Neural cell (in vitro differentiated cells): ENCODE measurements around the gene GBP3. TPM values are rescaled to one million over a fixed set of nuclear protein-coding genes. Genes with fewer than 3 reads are reported as not detected.
"Not testable (repeated sequence)": the region's sequence is repeated elsewhere in the genome, so short reads cannot be mapped to it uniquely, and the experiment has no call there.

Experiments used
- H2AFZ ChIP-seq: fragments of 200-600, 300-800 bp; sonication (generic), shearing (Covaris generic); 2 replicates; pipeline ENCODE4 v1.6.0; 2014; ENCODE audit warnings: low read depth, mild to moderate bottlenecking, antibody characterized with exemption, low read length, moderate library complexity
- H3F3A ChIP-seq: fragments of 200-600 bp; shearing (Covaris generic); 2 replicates; pipeline ENCODE4 v1.6.1; 2016; ENCODE audit warnings: mild to moderate bottlenecking, moderate library complexity, mixed read lengths, antibody characterized with exemption, low read length; ENCODE audit not compliant: insufficient read depth, poor library complexity, severe bottlenecking
- H3K27ac ChIP-seq: fragments of 200-600, 300-800 bp; sonication (generic), shearing (Covaris generic); 2 replicates; pipeline ENCODE4 v1.5.1; 2014; ENCODE audit warnings: mild to moderate bottlenecking, low read length, moderate library complexity
- H3K27me3 ChIP-seq: fragments of 300-800, 200-600 bp; sonication (generic), shearing (Covaris generic); 2 replicates; pipeline ENCODE4 v1.6.0; 2014; ENCODE audit warnings: mild to moderate bottlenecking, low read depth, low read length, moderate library complexity; ENCODE audit not compliant: insufficient read depth
- H3K36me3 ChIP-seq: fragments of 300-800, 200-600 bp; sonication (generic), shearing (Covaris generic); 2 replicates; pipeline ENCODE4 v1.5.1; 2014; ENCODE audit warnings: mild to moderate bottlenecking, antibody characterized with exemption, low read length, moderate library complexity; ENCODE audit not compliant: insufficient read depth
- H3K4me2 ChIP-seq: fragments of 300-800, 200-600 bp; sonication (generic), shearing (Covaris generic); 2 replicates; pipeline ENCODE4 v1.6.0; 2014; ENCODE audit warnings: mild to moderate bottlenecking, low read length
- H3K4me3 ChIP-seq: fragments of 300-800, 200-600 bp; sonication (generic), shearing (Covaris generic); 2 replicates; pipeline ENCODE4 v1.5.1; 2014; ENCODE audit warnings: mild to moderate bottlenecking, low read length, moderate library complexity
- H3K79me2 ChIP-seq: fragments of 200-600 bp; shearing (Covaris generic); replicated peaks from 2 replicates; pipeline ENCODE4 v1.6.0; 2014; ENCODE audit warnings: mild to moderate bottlenecking, low read length, moderate library complexity; ENCODE audit not compliant: insufficient read depth
- H3K9ac ChIP-seq: fragments of 300-800, 200-600 bp; sonication (generic), shearing (Covaris generic); 2 replicates; pipeline ENCODE4 v1.6.1; 2016; ENCODE audit warnings: mild to moderate bottlenecking, low read length, mixed read lengths
- H3K9me2 ChIP-seq: fragments of 200-600 bp; shearing (Covaris generic); 2 replicates; pipeline ENCODE4 v1.6.1; 2016; ENCODE audit warnings: mild to moderate bottlenecking, low read length, mixed read lengths; ENCODE audit not compliant: insufficient read depth
- H3K9me3 ChIP-seq: fragments of 200-600, 300-800 bp; sonication (generic), shearing (Covaris generic); 2 replicates; pipeline ENCODE4 v1.6.1; 2016; ENCODE audit warnings: mild to moderate bottlenecking, mixed run types, low read length, moderate library complexity, mixed read lengths
- H4K20me1 ChIP-seq: fragments of 200-600 bp; shearing (Covaris generic); 2 replicates; pipeline ENCODE4 v1.6.1; 2016; ENCODE audit warnings: mild to moderate bottlenecking, mixed run types; ENCODE audit not compliant: insufficient read depth
- CTCF ChIP-seq: fragments of 450-650 bp; IDR thresholded peaks from 2 replicates; pipeline ENCODE4 v1.5.1; 2014; ENCODE audit warnings: antibody characterized with exemption, mild to moderate bottlenecking, moderate library complexity; ENCODE audit not compliant: poor library complexity, severe bottlenecking
- EP300 ChIP-seq: fragments of 450-650 bp; conservative IDR thresholded peaks from 2 replicates; pipeline ENCODE4 v1.6.1; 2014; ENCODE audit warnings: antibody characterized with exemption, mild to moderate bottlenecking, moderate library complexity; ENCODE audit not compliant: poor library complexity, severe bottlenecking
- EZH2 ChIP-seq: fragments of 200-600, 300-800 bp; shearing (Covaris generic), sonication (generic); IDR thresholded peaks from 2 replicates; pipeline ENCODE4 v1.6.1; 2014; ENCODE audit warnings: antibody characterized with exemption, low read length, borderline replicate concordance, mild to moderate bottlenecking; ENCODE audit not compliant: insufficient read depth, poor library complexity, severe bottlenecking
- MXI1 ChIP-seq: fragments of 450-650 bp; conservative IDR thresholded peaks from 2 replicates; pipeline ENCODE4 v1.6.1; 2014; ENCODE audit warnings: antibody characterized with exemption, mild to moderate bottlenecking; ENCODE audit not compliant: poor library complexity, severe bottlenecking
- POLR2AphosphoS5 ChIP-seq: IDR thresholded peaks from 2 replicates; pipeline ENCODE4 v1.6.1; 2012
- RAD21 ChIP-seq: fragments of 450-650 bp; conservative IDR thresholded peaks from 2 replicates; pipeline ENCODE4 v1.6.1; 2014; ENCODE audit warnings: antibody characterized with exemption, mild to moderate bottlenecking, moderate library complexity
- SMC3 ChIP-seq: fragments of 450-650 bp; conservative IDR thresholded peaks from 2 replicates; pipeline ENCODE4 v1.6.1; 2014; ENCODE audit warnings: antibody characterized with exemption, mild to moderate bottlenecking, moderate library complexity; ENCODE audit not compliant: poor library complexity
- TAF1 ChIP-seq: IDR thresholded peaks from 2 replicates; pipeline ENCODE4 v1.6.1; 2012; ENCODE audit warnings: low read depth
- polyA plus RNA-seq: library from polyadenylated mRNA; depleted of rRNA; stranded (reverse); fragments of >200 nt; gene quantifications from 2 replicates; pipeline ENCODE4 v1.2.3, GENCODE V29; 2014
- TF ChIP-seq, protein P1 (sequence below): IDR thresholded peaks from 2 replicates; pipeline ENCODE4 v1.6.1; 2012; ENCODE audit warnings: borderline replicate concordance

GBP3 gene
- polyA plus RNA-seq, 1 donor from 2014 or later, result not detected

DNA sequence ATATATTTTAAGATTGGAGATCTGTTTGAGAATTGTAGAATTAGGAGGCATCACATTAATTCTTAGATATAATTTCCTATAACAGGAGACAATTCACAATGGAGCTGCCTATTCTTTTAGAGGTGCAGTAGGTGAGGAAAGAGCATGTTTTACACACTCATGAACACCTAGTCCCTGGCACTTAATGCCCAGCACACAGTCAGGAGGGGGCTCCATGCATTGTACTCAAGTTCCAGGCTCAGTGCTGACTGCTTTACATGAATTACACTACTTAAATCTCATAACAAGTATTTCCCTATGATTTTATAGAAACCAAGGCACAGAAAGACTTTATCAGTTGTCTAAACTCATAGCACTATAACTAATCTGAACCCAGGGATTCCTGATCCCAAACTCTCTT lies 360 bp upstream of the GBP3 start:
- H2AFZ ChIP-seq, result no peak overlapping the region
- no peaks in the 10 kb centered on the region for H3F3A ChIP-seq
- H3K27me3 ChIP-seq, result no peaks in the 10 kb centered on the region
- H3K36me3 ChIP-seq, result no peaks in the 10 kb centered on the region
- H3K4me3 ChIP-seq, result no peak overlapping the region
- no peaks in the 10 kb centered on the region for H4K20me1 ChIP-seq
- H3K9ac ChIP-seq, result no peak overlapping the region
- no peak overlapping the region for H3K27ac ChIP-seq
- H3K9me2 ChIP-seq, result no peaks in the 10 kb centered on the region
- no peak for TF ChIP-seq SMC3
- TF ChIP-seq, protein P1, sequence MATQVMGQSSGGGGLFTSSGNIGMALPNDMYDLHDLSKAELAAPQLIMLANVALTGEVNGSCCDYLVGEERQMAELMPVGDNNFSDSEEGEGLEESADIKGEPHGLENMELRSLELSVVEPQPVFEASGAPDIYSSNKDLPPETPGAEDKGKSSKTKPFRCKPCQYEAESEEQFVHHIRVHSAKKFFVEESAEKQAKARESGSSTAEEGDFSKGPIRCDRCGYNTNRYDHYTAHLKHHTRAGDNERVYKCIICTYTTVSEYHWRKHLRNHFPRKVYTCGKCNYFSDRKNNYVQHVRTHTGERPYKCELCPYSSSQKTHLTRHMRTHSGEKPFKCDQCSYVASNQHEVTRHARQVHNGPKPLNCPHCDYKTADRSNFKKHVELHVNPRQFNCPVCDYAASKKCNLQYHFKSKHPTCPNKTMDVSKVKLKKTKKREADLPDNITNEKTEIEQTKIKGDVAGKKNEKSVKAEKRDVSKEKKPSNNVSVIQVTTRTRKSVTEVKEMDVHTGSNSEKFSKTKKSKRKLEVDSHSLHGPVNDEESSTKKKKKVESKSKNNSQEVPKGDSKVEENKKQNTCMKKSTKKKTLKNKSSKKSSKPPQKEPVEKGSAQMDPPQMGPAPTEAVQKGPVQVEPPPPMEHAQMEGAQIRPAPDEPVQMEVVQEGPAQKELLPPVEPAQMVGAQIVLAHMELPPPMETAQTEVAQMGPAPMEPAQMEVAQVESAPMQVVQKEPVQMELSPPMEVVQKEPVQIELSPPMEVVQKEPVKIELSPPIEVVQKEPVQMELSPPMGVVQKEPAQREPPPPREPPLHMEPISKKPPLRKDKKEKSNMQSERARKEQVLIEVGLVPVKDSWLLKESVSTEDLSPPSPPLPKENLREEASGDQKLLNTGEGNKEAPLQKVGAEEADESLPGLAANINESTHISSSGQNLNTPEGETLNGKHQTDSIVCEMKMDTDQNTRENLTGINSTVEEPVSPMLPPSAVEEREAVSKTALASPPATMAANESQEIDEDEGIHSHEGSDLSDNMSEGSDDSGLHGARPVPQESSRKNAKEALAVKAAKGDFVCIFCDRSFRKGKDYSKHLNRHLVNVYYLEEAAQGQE, result no peak
- TF ChIP-seq TAF1, result no peak
- no peak for TF ChIP-seq EZH2
- no peak for TF ChIP-seq POLR2AphosphoS5
- TF ChIP-seq MXI1, result no peak
- TF ChIP-seq CTCF, result no peak
- no peak for TF ChIP-seq RAD21
- TF ChIP-seq EP300, result no peak
- H3K9me3 ChIP-seq, result no peaks in the 10 kb centered on the region
- H3K79me2 ChIP-seq, result no peaks in the 10 kb centered on the region
- no peak overlapping the region for H3K4me2 ChIP-seq

DNA sequence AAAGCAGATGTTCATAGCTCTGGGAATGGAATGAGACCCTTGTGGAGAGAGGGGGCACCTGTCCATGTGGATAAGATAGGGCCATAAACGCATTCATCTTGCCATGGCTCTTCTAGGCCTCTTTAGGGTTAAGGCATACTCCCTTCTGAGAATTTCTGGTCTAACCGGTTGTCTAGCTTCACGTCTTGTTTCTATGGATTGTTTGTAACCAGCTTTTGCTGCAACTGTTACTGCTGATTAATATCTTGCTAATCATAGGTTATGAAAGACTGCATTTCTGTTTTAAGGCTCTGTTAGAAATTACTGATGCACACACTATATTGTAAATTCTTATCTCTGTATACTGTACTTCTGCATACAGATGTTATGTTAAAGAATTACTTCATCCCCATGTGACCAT lies 4.3 kb downstream of the GBP3 start:
- not testable (repeated sequence) for H3K27me3 ChIP-seq

GRCh38 chr1:89008511-89008910 lies 14.2 kb downstream of the GBP3 start:
- H3F3A ChIP-seq, result no peaks in the 10 kb centered on the region
- H3K9me2 ChIP-seq, result no peaks in the 10 kb centered on the region
- TF ChIP-seq RAD21, result no peak
- no peak for TF ChIP-seq EZH2
- no peak for TF ChIP-seq MXI1
- no peak for TF ChIP-seq TAF1
- TF ChIP-seq, protein P1, result no peak
- H3K27me3 ChIP-seq, result no peaks in the 10 kb centered on the region
- H3K9ac ChIP-seq, result no peak overlapping the region
- H3K36me3 ChIP-seq, result no peaks in the 10 kb centered on the region
- H4K20me1 ChIP-seq, result no peaks in the 10 kb centered on the region
- no peaks in the 10 kb centered on the region for H3K9me3 ChIP-seq
- no peak overlapping the region for H3K4me3 ChIP-seq
- no peak overlapping the region for H3K27ac ChIP-seq
- H2AFZ ChIP-seq, result no peak overlapping the region
- no peaks in the 10 kb centered on the region for H3K79me2 ChIP-seq
- no peak overlapping the region for H3K4me2 ChIP-seq

More for the DNA sequence above, 4.3 kb downstream of the GBP3 start:
- H3K9me2 ChIP-seq, H3K4me3 ChIP-seq, H3K9me3 ChIP-seq, H3K9ac ChIP-seq, H3F3A ChIP-seq, H3K27ac ChIP-seq, H3K79me2 ChIP-seq, H2AFZ ChIP-seq, H4K20me1 ChIP-seq, H3K4me2 ChIP-seq, H3K36me3 ChIP-seq: not testable (repeated sequence)
